ENCODE measurements around the gene TOP2A.

TOP2A gene

DNA sequence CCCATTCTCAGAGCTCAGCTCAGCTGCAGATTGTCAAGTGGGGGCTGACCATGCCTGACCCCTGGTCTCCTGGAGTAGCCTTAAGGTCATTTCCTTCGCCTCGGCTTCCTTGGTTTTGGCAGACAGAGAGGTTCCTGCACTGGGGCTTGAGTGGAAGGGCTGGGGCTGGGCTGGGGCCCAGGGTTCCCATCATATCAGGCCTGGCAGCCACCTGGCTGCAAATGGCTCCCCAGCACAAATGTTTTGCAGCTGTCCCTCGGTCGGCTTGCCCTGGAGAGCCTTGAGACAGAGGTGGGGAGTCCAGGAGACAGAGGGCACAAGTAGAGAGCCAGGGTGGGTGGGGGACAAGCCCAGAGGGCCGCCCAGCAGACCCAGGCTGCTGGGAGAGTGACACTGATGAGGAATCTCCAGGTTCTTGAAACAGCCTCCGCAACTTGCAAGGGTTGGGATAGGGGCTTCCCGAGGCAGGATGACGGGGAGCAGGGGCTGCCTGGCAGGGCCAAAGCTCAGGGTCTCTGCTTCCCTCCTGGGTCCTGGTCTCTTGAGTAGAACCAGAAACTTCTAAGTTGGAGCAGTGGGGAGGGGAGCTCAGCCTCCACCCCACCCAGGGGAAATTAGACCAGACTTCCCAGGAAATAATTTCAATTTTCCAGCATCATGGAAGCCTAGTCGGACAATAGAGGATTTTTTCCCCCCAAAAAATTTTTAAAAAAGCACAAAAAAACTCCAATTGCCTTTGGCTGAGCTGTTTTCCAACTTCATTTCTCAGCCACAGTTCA, 44.8 kb upstream of the TOP2A start:
- DNase-seq (ENCODE audit: extremely low read depth, insufficient read length): no peak
- no peaks in the 10 kb centered on the region; the same call in none of the 2 replicates for H3K27me3 ChIP-seq (replicated peaks; ENCODE audit: control insufficient read depth, insufficient read depth, low read length)
- no peak overlapping the region for H3K4me3 ChIP-seq (replicated peaks; ENCODE audit: low read depth, low read length)
- H3K36me3 ChIP-seq (ENCODE audit: control insufficient read depth, insufficient read depth, low read length): no peaks in the 10 kb centered on the region
- TF ChIP-seq, protein P1, sequence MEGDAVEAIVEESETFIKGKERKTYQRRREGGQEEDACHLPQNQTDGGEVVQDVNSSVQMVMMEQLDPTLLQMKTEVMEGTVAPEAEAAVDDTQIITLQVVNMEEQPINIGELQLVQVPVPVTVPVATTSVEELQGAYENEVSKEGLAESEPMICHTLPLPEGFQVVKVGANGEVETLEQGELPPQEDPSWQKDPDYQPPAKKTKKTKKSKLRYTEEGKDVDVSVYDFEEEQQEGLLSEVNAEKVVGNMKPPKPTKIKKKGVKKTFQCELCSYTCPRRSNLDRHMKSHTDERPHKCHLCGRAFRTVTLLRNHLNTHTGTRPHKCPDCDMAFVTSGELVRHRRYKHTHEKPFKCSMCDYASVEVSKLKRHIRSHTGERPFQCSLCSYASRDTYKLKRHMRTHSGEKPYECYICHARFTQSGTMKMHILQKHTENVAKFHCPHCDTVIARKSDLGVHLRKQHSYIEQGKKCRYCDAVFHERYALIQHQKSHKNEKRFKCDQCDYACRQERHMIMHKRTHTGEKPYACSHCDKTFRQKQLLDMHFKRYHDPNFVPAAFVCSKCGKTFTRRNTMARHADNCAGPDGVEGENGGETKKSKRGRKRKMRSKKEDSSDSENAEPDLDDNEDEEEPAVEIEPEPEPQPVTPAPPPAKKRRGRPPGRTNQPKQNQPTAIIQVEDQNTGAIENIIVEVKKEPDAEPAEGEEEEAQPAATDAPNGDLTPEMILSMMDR (IDR thresholded peaks at IDR 0.05; ENCODE audit: insufficient read depth, low read length, poor library complexity, severe bottlenecking): no peak

DNA sequence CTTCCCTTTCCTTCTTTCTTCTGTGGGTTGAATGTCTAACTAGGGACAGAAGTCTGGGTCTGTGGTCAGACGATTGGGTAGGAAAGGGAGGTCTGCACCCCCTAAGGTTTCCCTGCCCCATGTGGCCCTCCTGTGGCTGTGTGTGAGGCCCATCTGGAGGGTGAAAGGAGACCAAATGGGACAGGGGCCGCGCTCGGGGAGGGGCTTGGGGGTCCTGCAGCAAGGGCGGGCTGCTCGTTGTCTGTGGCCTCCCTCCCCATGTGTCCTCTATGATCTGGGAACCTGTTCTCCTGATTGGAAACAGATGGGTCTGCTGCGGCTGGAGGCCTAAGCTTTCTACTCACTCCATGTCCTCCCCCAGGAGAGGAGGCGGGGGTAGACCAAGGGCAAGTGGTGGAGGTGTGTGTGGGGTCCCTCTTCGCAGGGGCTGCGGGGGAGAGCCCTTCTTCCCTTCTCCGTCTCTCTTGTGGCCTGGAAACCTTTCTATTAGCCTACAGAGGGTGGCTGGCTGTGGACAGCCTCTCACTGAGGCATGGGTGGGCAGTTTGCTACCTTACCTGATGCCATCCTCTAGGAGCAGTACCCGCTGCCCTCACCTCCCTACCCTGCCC, 44.1 kb upstream of the TOP2A start:
- Histone ChIP-seq H3K4me3 (replicated peaks; ENCODE audit: low read depth, low read length) (no peak overlapping the region), H3K27me3 (replicated peaks; ENCODE audit: control insufficient read depth, insufficient read depth, low read length) (no peaks in the 10 kb centered on the region; the same call in none of the 2 replicates), H3K36me3 (ENCODE audit: control insufficient read depth, insufficient read depth, low read length) (no peaks in the 10 kb centered on the region)
- TF ChIP-seq, protein P1 (IDR thresholded peaks at IDR 0.05; ENCODE audit: insufficient read depth, low read length, poor library complexity, severe bottlenecking): no peak
- no peak for DNase-seq (ENCODE audit: extremely low read depth, insufficient read length)

DNA sequence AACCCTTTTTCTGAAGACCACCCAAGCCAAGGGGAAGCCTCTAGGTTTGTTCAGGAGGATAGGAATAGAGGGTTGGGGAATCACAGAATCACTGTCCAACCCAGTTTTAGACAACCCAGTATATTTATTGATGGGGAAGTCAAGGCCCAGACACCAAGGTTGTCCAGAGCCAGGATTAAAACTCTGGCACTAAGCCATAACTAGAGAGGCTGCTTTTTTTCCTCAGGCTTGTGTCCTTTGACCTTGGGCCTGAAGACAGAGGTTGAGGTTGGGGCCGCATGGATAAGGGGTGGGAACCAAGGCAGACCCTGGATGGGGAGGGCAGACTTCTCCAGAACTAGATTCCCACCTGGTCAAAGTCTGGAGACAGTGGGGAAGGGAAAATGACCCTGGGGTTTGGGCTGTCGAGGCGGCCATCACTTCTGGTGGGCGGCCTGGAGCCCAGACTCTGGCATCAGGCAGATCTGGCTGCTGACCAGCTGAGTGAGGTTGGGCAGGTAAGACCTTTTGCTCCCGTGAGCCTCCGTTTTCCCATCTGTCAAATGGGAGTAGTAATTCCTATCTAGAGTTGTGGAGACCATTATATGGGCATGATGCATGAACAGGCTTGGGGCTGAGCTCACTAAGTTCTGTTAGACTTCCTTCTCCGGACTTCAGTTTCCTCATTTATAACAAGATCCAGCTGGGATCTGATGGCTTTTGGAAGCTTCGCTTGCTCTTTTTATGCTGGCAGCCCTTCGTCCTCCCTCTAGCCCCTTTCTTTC, 43.5 kb upstream of the TOP2A start:
- TF ChIP-seq, protein P1 (IDR thresholded peaks at IDR 0.05; ENCODE audit: insufficient read depth, low read length, poor library complexity, severe bottlenecking): no peak
- H3K36me3 ChIP-seq (ENCODE audit: control insufficient read depth, insufficient read depth, low read length): no peaks in the 10 kb centered on the region
- H3K27me3 ChIP-seq (replicated peaks; ENCODE audit: control insufficient read depth, insufficient read depth, low read length): no peaks in the 10 kb centered on the region; the same call in none of the 2 replicates
- no peak overlapping the region for H3K4me3 ChIP-seq (replicated peaks; ENCODE audit: low read depth, low read length)
- DNase-seq (ENCODE audit: extremely low read depth, insufficient read length): no peak

DNA sequence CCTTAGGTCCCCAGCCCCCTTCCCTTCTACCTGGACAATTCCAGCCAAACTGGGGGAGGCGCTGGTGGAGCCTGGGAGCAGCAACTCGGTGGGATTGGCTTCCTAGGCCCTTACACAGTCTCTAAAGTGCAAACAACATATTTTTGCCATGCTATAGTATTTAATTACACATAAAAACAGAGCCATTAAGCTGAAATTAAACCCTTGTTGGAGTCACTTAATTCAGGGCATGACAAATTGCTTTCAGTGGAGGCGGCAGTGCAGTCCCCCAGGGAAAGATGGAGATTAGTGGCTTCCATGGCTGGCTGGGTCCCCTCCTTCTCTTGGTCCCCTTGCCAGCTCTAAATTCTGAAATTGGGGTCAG, 42.9 kb upstream of the TOP2A start:
- Histone ChIP-seq H3K4me3 (replicated peaks; ENCODE audit: low read depth, low read length) (no peak overlapping the region), H3K27me3 (replicated peaks; ENCODE audit: control insufficient read depth, insufficient read depth, low read length) (no peaks in the 10 kb centered on the region; the same call in none of the 2 replicates), H3K36me3 (ENCODE audit: control insufficient read depth, insufficient read depth, low read length) (no peaks in the 10 kb centered on the region)
- DNase-seq (ENCODE audit: extremely low read depth, insufficient read length): no peak
- TF ChIP-seq, protein P1 (IDR thresholded peaks at IDR 0.05; ENCODE audit: insufficient read depth, low read length, poor library complexity, severe bottlenecking): no peak

DNA sequence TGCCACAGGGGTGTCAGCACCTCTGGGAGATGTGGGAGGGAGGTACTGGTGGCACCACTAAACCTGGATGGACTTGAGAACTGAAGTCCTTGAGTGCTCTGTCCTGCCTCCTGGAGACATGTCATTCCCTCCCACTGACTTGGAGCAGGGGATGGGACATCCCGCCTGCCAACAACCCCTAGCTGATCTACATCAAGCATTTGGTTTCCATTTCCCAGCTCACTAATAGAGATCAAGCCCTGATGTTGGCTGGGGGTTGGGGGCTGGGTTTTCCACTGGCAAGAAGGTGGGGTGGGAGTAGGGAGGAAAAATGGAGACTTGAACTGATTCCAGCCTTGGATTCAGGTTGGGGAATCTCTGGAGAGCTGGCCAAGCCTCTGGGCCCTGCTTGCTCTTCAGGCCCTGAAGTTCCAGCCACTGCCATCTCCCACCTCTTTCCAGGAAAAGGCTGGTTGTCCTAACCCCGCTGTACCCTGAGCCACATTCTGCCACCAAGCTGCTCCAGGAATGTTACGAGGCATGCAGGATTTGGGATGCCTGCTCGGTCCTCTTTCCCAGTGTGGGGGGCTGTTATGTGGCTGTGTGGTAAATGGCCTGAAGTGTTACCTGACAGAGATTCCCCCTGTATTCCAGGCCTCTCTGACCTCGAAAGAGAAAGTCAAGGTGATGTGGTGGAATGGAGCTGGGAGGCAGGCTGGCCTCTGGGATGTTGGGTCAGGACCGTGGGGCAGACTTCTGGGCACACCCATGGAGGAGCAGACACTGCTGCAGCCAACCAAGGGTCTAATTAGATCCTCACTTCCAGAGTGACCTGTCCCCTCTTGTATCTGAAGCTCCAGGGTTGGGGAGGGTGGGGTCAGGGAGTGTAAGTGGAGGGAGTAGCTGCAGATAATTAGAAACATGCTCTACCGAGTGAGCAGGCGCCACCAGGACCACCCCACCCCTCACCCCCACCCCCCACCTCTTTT, 42.2 kb upstream of the TOP2A start:
- H3K4me3 ChIP-seq (replicated peaks; ENCODE audit: low read depth, low read length): no peak overlapping the region
- no peaks in the 10 kb centered on the region; the same call in none of the 2 replicates for H3K27me3 ChIP-seq (replicated peaks; ENCODE audit: control insufficient read depth, insufficient read depth, low read length)
- no peaks in the 10 kb centered on the region for H3K36me3 ChIP-seq (ENCODE audit: control insufficient read depth, insufficient read depth, low read length)
- DNase-seq (ENCODE audit: extremely low read depth, insufficient read length): no peak
- TF ChIP-seq, protein P1 (IDR thresholded peaks at IDR 0.05; ENCODE audit: insufficient read depth, low read length, poor library complexity, severe bottlenecking): no peak

All from GM06990 (cell line).